Mesothelial cell of epicardium (in vitro differentiated cells): ENCODE data around the gene TRIOBP. TPM values are rescaled to one million over a fixed set of nuclear protein-coding genes. Genes with fewer than 3 reads are reported as not detected.

ENCODE experiments used
- DNase-seq, 2 experiments: peaks; one replicate each; pipeline ENCODE4 v3.0.0; 2021; ENCODE audit warnings: low spot score in 2 of 2; ENCODE audit not compliant: unreplicated experiment in 2 of 2
- H3K27ac Mint-ChIP-seq: 2 replicates; pipeline ENCODE4 v1.8.0; 2021; ENCODE audit warnings: mixed read lengths
- H3K27me3 Mint-ChIP-seq: 2 replicates; pipeline ENCODE4 v1.8.0; 2021; ENCODE audit warnings: low read depth, mixed read lengths
- H3K36me3 Mint-ChIP-seq: 2 replicates; pipeline ENCODE4 v1.8.0; 2021; ENCODE audit warnings: mixed read lengths
- H3K4me1 Mint-ChIP-seq: 2 replicates; pipeline ENCODE4 v1.8.0; 2021; ENCODE audit warnings: mixed read lengths
- H3K4me3 Mint-ChIP-seq: 2 replicates; pipeline ENCODE4 v1.8.0; 2021; ENCODE audit warnings: mild to moderate bottlenecking, moderate library complexity, mixed read lengths
- H3K9me3 Mint-ChIP-seq: 2 replicates; pipeline ENCODE4 v1.8.0; 2021; ENCODE audit warnings: mixed read lengths
- CTCF ChIP-seq: fragments of 200-600 bp; sonication (generic); IDR thresholded peaks from one replicate; pipeline ENCODE4 v1.5.0; 2021; ENCODE audit warnings: antibody characterized with exemption; ENCODE audit not compliant: unreplicated experiment
- total RNA-seq: library from RNA; stranded (reverse); gene quantifications from 3 replicates; pipeline ENCODE4 v1.2.1, GENCODE V29; 2021

Gene TRIOBP
- total RNA-seq, 1 donor from 2014 or later: 76.1 TPM

GRCh38 chr22:37733625-37734401 lies 37.0 kb downstream of the TRIOBP start:
- Mint-ChIP-seq H3K9me3 (no peaks in the 10 kb centered on the region), H3K4me1 (peaks cover under 1% of the 10 kb centered on the region), H3K4me3 (no peak overlapping the region), H3K27ac (no peak overlapping the region), H3K27me3 (no peaks in the 10 kb centered on the region), H3K36me3 (no peaks in the 10 kb centered on the region)
- no peak for TF ChIP-seq CTCF
- no peak for DNase-seq

DNA sequence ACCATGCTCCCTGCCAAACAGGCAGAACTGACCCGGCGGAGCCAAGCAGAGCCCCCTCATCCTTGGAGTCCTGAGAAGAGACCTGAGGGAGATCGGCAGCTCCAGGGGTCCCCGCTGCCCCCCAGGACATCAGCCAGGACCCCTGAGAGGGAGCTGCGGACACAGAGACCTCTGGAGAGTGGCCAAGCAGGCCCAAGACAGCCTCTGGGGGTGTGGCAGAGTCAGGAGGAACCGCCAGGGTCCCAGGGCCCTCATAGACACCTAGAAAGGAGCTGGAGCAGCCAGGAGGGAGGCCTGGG lies 37.5 kb downstream of the TRIOBP start:
- Mint-ChIP-seq H3K36me3 (no peaks in the 10 kb centered on the region), H3K27me3 (no peaks in the 10 kb centered on the region), H3K4me1 (peaks cover 5% of the 10 kb centered on the region), H3K27ac (no peak overlapping the region), H3K4me3 (no peak overlapping the region), H3K9me3 (no peaks in the 10 kb centered on the region)
- no peak for TF ChIP-seq CTCF
- DNase-seq: no peak

GRCh38 chr22:37734964-37735451 lies 38.2 kb downstream of the TRIOBP start:
- Mint-ChIP-seq H3K4me3 (no peak overlapping the region), H3K27ac (no peak overlapping the region), H3K4me1 (peaks cover 8% of the 10 kb centered on the region), H3K36me3 (no peaks in the 10 kb centered on the region), H3K27me3 (no peaks in the 10 kb centered on the region), H3K9me3 (no peaks in the 10 kb centered on the region)
- no peak for TF ChIP-seq CTCF
- DNase-seq: no peak

- H3K4me3 Mint-ChIP-seq: no peak overlapping the region
- no peak for TF ChIP-seq CTCF
- H3K27ac Mint-ChIP-seq: peak overlapping the region; percentile 72
- H3K27me3 Mint-ChIP-seq: no peaks in the 10 kb centered on the region
- DNase-seq: no peak
- H3K9me3 Mint-ChIP-seq: no peaks in the 10 kb centered on the region
- H3K36me3 Mint-ChIP-seq: no peaks in the 10 kb centered on the region
- peaks cover 35% of the 10 kb centered on the region for H3K4me1 Mint-ChIP-seq
Measured at GRCh38 chr22:37739035-37739434, 42.2 kb downstream of the TRIOBP start.

DNA sequence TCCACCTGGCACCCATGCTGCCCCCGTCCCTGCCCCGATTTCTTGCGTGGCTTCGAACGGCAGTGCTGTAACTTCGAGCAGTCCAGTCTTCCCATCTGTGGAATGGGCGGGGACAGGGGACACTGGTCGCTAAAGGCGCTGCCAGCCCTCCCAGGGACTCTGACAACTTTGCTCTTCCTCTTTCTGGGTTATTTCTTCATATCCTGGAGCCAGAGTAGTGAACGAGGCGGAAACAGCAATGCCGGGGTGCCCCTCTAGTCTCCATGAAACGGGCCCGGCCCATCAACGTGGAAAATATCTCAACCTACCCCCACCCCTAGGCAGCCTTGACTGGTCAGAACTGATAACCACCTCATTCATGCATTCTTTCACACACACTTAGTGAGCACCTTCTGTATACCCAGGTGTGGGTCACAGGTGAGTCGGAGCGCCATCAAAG lies 42.8 kb downstream of the TRIOBP start:
- H3K27me3 Mint-ChIP-seq: no peaks in the 10 kb centered on the region
- no peak overlapping the region for H3K4me3 Mint-ChIP-seq
- no peaks in the 10 kb centered on the region for H3K9me3 Mint-ChIP-seq
- no peak for TF ChIP-seq CTCF
- H3K27ac Mint-ChIP-seq: peak overlapping the region; percentile 27
- no peaks in the 10 kb centered on the region for H3K36me3 Mint-ChIP-seq
- no peak for DNase-seq
- peaks cover 38% of the 10 kb centered on the region for H3K4me1 Mint-ChIP-seq
